ENCODE data around the gene POU3F1. TPM values are rescaled to one million over a fixed set of nuclear protein-coding genes. Genes with fewer than 3 reads are reported as not detected.

The POU3F1 gene
- total and polyA plus RNA-seq, 2 of the 4 experiments (the other 2 are of a cell fraction) = not detected

GRCh38 chr1:38014724-38015424 is 31.7 kb downstream of the POU3F1 start:
- no peak for TF ChIP-seq SMC3 (IDR thresholded peaks at IDR 0.05; ENCODE audit: low read depth, low read length)
- TF ChIP-seq CEBPB (IDR thresholded peaks at IDR 0.05; ENCODE audit: low read depth, low read length) = 0 out of 2 replicates have a peak, but pooled peaks have one; percentile 4
- Histone ChIP-seq H4K5ac (ENCODE audit: low read depth, low read length) (no peak overlapping the region), H3K14ac (replicated peaks; ENCODE audit: low read depth, low read length) (no peak overlapping the region), H3K56ac (ENCODE audit: extremely low read depth, insufficient read depth, low read length) (no peak overlapping the region), H3K79me1 (ENCODE audit: low read depth in 1 of 2, low read length in 2 of 2) (peaks cover 31 to 52% of the 10 kb centered on the region in 2 experiments), H2BK15ac (ENCODE audit: low read depth, low read length) (no peak overlapping the region), H3K18ac (ENCODE audit: low read depth, low read length) (no peak overlapping the region), H3K9me1 (ENCODE audit: insufficient read depth, low read length) (no peaks in the 10 kb centered on the region), H2BK5ac (ENCODE audit: low read depth, low read length, poor library complexity, severe bottlenecking) (no peak overlapping the region), H2AFZ (replicated peaks; ENCODE audit: low read length, poor library complexity) (no peak overlapping the region), H2AK5ac (ENCODE audit: low read depth, low read length) (no peak overlapping the region), H2BK20ac (ENCODE audit: low read depth, low read length) (no peak overlapping the region), H2AK9ac (replicated peaks; ENCODE audit: low read depth, low read length, poor library complexity) (no peak overlapping the region), H4K20me1 (ENCODE audit: insufficient read depth, low read length) (0 out of 2 replicates have a peak, but pooled peaks cover 15% of the 10 kb centered on the region), H3K23ac (ENCODE audit: low read depth, low read length) (no peak overlapping the region), H3K4ac (ENCODE audit: low read depth, low read length) (no peak overlapping the region), H4K8ac (ENCODE audit: low read depth in 2 of 2, low read length in 2 of 2) (no peak overlapping the region), H3K27me3 (ENCODE audit: control insufficient read depth, insufficient read depth, low read length) (no peaks in the 10 kb centered on the region), H3K4me1 (ENCODE audit: control insufficient read depth, insufficient read depth, low read length) (peaks cover 6% of the 10 kb centered on the region; the same call in 1 of the 2 replicates), H3K36me3 (ENCODE audit: control insufficient read depth, insufficient read depth, low read length) (peaks cover 16% of the 10 kb centered on the region), H3K4me2 (ENCODE audit: low read depth, low read length) (no peak overlapping the region), H3K4me3 (ENCODE audit: insufficient read depth, low read depth, low read length) (no peak overlapping the region), H3K27ac (ENCODE audit: insufficient read depth, low read length) (no peak overlapping the region), H2BK120ac (ENCODE audit: low read depth, low read length) (no peak overlapping the region), H4K91ac (ENCODE audit: insufficient read depth, low read depth, low read length) (no peak overlapping the region), H3K9ac (ENCODE audit: low read depth, low read length) (no peak overlapping the region), H3K9me3 (ENCODE audit: control insufficient read depth, insufficient read depth, low read length) (no peaks in the 10 kb centered on the region)
- DNase-seq (no peak), ATAC-seq (ENCODE audit: low read depth) (no peak)
- in situ Hi-C loops (cut with MboI; ENCODE audit: low sequenced_read_pairs) (loop anchor here (25.0 kb wide), 3 partner anchors 428 to 1553 kb away; partner anchors contain the start of genes GNL2, MRPS15 and OSCP1), intact Hi-C loops (cut with micrococcal nuclease) (no loop called here), dilution Hi-C loops (cut with HindIII; ENCODE audit: low sequenced_read_pairs, unreplicated experiment) (no loop called here)
- BruUV-seq (replicated peaks) = no TSS peak
- ChIA-PET POLR2A (ENCODE audit: unreplicated experiment) (no interaction called here), CTCF (interaction anchor here (0.8 kb wide), 2 partner anchors 13 to 15 kb away, joined by 3 to 4 read pairs; no protein-coding TSS in a partner anchor)
- WGBS, 2 experiments (ENCODE audit: extremely low coverage in 2 of 2, insufficient read length in 1 of 2) = no CpG with 5 or more reads among the region's 11 CpGs
